IMR-90 (cell line): ENCODE measurements around the gene HUS1B. TPM values are rescaled to one million over a fixed set of nuclear protein-coding genes. Genes with fewer than 3 reads are reported as not detected.

Experiments used
- ATAC-seq: fragments of 200-7000 bp; cut with Tn5 transposase; 2 replicates; pipeline ENCODE4 v1.9.1; 2020; ENCODE audit warnings: low read depth, mild to moderate bottlenecking, moderate library complexity
- BruUV-seq: library from RNA; stranded (reverse); fragments of 400-500 nt; replicated peaks from 2 replicates; lab custom pipeline; 2021; lab: Mats Ljungman, UMichigan
- CTCF ChIA-PET: fragments of 300-600 bp; formaldehyde crosslinking; extraction: SDS; loops from one replicate; lab custom pipeline; 2021; ENCODE audit warnings: antibody characterized with exemption; lab: Yijun Ruan, JAX
- POLR2A ChIA-PET: fragments of 300-600 bp; sonication (Branson Sonifier 250); formaldehyde crosslinking; loops from one replicate; lab custom pipeline; 2022; ENCODE audit warnings: antibody characterized with exemption; ENCODE audit not compliant: unreplicated experiment; lab: Charles Lee
- DNase-seq: peaks from one replicate; pipeline ENCODE4 v3.0.0; 2013
- H2AFZ ChIP-seq: replicated peaks from 2 replicates; pipeline ENCODE3; 2013; ENCODE audit warnings: low read length, mild to moderate bottlenecking; ENCODE audit not compliant: poor library complexity
- H2AK5ac ChIP-seq: 2 replicates; pipeline ENCODE4 v1.6.1; 2013; ENCODE audit warnings: low read depth, low read length, inconsistent platforms
- H2AK9ac ChIP-seq: replicated peaks from 2 replicates; pipeline ENCODE3; 2013; ENCODE audit warnings: mild to moderate bottlenecking, low read depth, low read length, moderate library complexity; ENCODE audit not compliant: poor library complexity
- H2BK120ac ChIP-seq: 2 replicates; pipeline ENCODE4 v1.6.1; 2013; ENCODE audit warnings: low read depth, low read length, inconsistent platforms
- H2BK15ac ChIP-seq: 3 replicates; pipeline ENCODE4 v1.6.1; 2013; ENCODE audit warnings: low read depth, low read length, inconsistent platforms
- H2BK20ac ChIP-seq: 2 replicates; pipeline ENCODE4 v1.6.1; 2013; ENCODE audit warnings: low read depth, mild to moderate bottlenecking, inconsistent platforms, low read length, moderate library complexity
- H2BK5ac ChIP-seq: 2 replicates; pipeline ENCODE4 v1.6.1; 2013; ENCODE audit warnings: mild to moderate bottlenecking, low read depth, low read length, inconsistent platforms; ENCODE audit not compliant: poor library complexity, severe bottlenecking
- H3K14ac ChIP-seq: replicated peaks from 2 replicates; pipeline ENCODE4 v1.6.1; 2013; ENCODE audit warnings: low read depth, low read length, inconsistent platforms
- H3K18ac ChIP-seq: 2 replicates; pipeline ENCODE4 v1.6.1; 2013; ENCODE audit warnings: low read depth, low read length, control low read depth
- H3K23ac ChIP-seq: 2 replicates; pipeline ENCODE4 v1.6.1; 2013; ENCODE audit warnings: low read depth, low read length, inconsistent platforms
- H3K27ac ChIP-seq: 2 replicates; pipeline ENCODE4 v1.5.1; 2013; ENCODE audit warnings: mild to moderate bottlenecking, control low read depth, low read length; ENCODE audit not compliant: insufficient read depth
- H3K27me3 ChIP-seq: 2 replicates; pipeline ENCODE4 v1.6.1; 2013; ENCODE audit warnings: low read length; ENCODE audit not compliant: control insufficient read depth, insufficient read depth
- H3K36me3 ChIP-seq: 2 replicates; pipeline ENCODE4 v1.6.1; 2013; ENCODE audit warnings: low read length, mixed read lengths; ENCODE audit not compliant: control insufficient read depth, insufficient read depth
- H3K4ac ChIP-seq: 2 replicates; pipeline ENCODE4 v1.6.1; 2013; ENCODE audit warnings: low read depth, low read length, inconsistent platforms
- H3K4me1 ChIP-seq: 2 replicates; pipeline ENCODE4 v1.6.1; 2013; ENCODE audit warnings: low read length, mixed read lengths; ENCODE audit not compliant: control insufficient read depth, insufficient read depth
- H3K4me2 ChIP-seq: 2 replicates; pipeline ENCODE4 v1.6.1; 2013; ENCODE audit warnings: low read depth, mild to moderate bottlenecking, control low read depth, low read length, moderate library complexity
- H3K4me3 ChIP-seq: 2 replicates; pipeline ENCODE4 v1.5.1; 2013; ENCODE audit warnings: low read depth, mild to moderate bottlenecking, control low read depth, low read length, moderate library complexity; ENCODE audit not compliant: insufficient read depth
- H3K56ac ChIP-seq: 2 replicates; pipeline ENCODE4 v1.6.1; 2013; ENCODE audit warnings: low read length, inconsistent platforms; ENCODE audit not compliant: insufficient read depth; ENCODE audit errors: extremely low read depth
- H3K79me1 ChIP-seq, 2 experiments: 2 replicates each; pipeline ENCODE4 v1.6.1; 2013; ENCODE audit warnings: low read length in 2 of 2, inconsistent platforms in 1 of 2, low read depth in 1 of 2
- H3K9ac ChIP-seq: 2 replicates; pipeline ENCODE4 v1.6.1; 2013; ENCODE audit warnings: low read depth, low read length, control low read depth
- H3K9me1 ChIP-seq: 2 replicates; pipeline ENCODE4 v1.6.1; 2013; ENCODE audit warnings: low read length, inconsistent platforms; ENCODE audit not compliant: insufficient read depth
- H3K9me3 ChIP-seq: 2 replicates; pipeline ENCODE4 v1.6.1; 2013; ENCODE audit warnings: low read length; ENCODE audit not compliant: control insufficient read depth, insufficient read depth
- H4K20me1 ChIP-seq: 2 replicates; pipeline ENCODE4 v1.6.1; 2013; ENCODE audit warnings: low read length, inconsistent platforms; ENCODE audit not compliant: insufficient read depth
- H4K5ac ChIP-seq: 2 replicates; pipeline ENCODE4 v1.6.1; 2013; ENCODE audit warnings: mild to moderate bottlenecking, low read depth, low read length, control low read depth
- H4K8ac ChIP-seq, 2 experiments: 2 replicates each; pipeline ENCODE4 v1.6.1; 2013; ENCODE audit warnings: low read depth in 2 of 2, low read length in 2 of 2, control low read depth in 1 of 2, inconsistent platforms in 1 of 2
- H4K91ac ChIP-seq: 2 replicates; pipeline ENCODE4 v1.6.1; 2013; ENCODE audit warnings: low read depth, low read length, inconsistent platforms; ENCODE audit not compliant: insufficient read depth
- MAZ ChIP-seq: IDR thresholded peaks from 2 replicates; pipeline ENCODE4 v1.6.1; 2012; ENCODE audit warnings: low read depth, mild to moderate bottlenecking, low read length, improper control_type of control experiment, moderate library complexity, borderline replicate concordance
- WGBS, 2 experiments: methylation state at CpG; one replicate each; pipeline versions ENCODE4 v1.1.5 to v1.1.7; 2013; ENCODE audit warnings: missing lambda C conversion rate in 2 of 2; ENCODE audit not compliant: insufficient read length in 1 of 2; ENCODE audit errors: extremely low coverage in 2 of 2; 5-methylcytosine and 5-hydroxymethylcytosine counted together
- dilution Hi-C: fragments of 300-500 bp; cut with HindIII; formaldehyde crosslinking; loops from one replicate; pipeline ENCODE4 v1.14.3; 2018; ENCODE audit warnings: low sequenced_read_pairs; ENCODE audit not compliant: unreplicated experiment
- in situ Hi-C: fragments of 300-500 bp; cut with MboI; formaldehyde crosslinking; loops from 3 replicates; pipeline ENCODE4 v1.14.3; 2019; ENCODE audit warnings: low sequenced_read_pairs, inconsistent platforms, mixed read lengths
- intact Hi-C: fragments of 100-400 bp; cut with micrococcal nuclease; formaldehyde crosslinking; loops from 2 replicates; pipeline ENCODE4 v1.10.0; 2022
- polyA plus RNA-seq, 3 experiments: library from polyadenylated mRNA; depleted of rRNA; stranded (reverse); fragments of >200 nt; gene quantifications; 2 replicates each; pipeline ENCODE4 v1.2.3, GENCODE V29; 2012; ENCODE audit warnings: low replicate concordance in 1 of 3
- total RNA-seq: library from RNA; depleted of rRNA; stranded (reverse); fragments of >200 nt; gene quantifications from 2 replicates; pipeline ENCODE4 v1.2.3, GENCODE V29; 2012; rRNA removed

The HUS1B gene
- total and polyA plus RNA-seq, 2 of the 4 experiments (the other 2 are of a cell fraction), result 0.36 to 0.39 TPM

- Histone ChIP-seq H4K91ac (no peak overlapping the region), H3K79me1 (peaks cover 7 to 8% of the 10 kb centered on the region in 2 experiments; a peak in 3 of 4 replicates), H3K4me2 (no peak overlapping the region), H2AFZ (no peak overlapping the region), H4K5ac (no peak overlapping the region), H3K9me3 (no peaks in the 10 kb centered on the region), H3K36me3 (peaks cover 13% of the 10 kb centered on the region), H2BK20ac (no peak overlapping the region), H3K27me3 (no peaks in the 10 kb centered on the region), H3K4me3 (no peak overlapping the region), H2AK5ac (no peak overlapping the region), H2BK120ac (no peak overlapping the region), H3K4me1 (no peaks in the 10 kb centered on the region), H3K14ac (no peak overlapping the region), H3K4ac (no peak overlapping the region), H2AK9ac (no peak overlapping the region), H2BK15ac (no peak overlapping the region), H3K9me1 (peaks cover 3% of the 10 kb centered on the region; the same call in 1 of the 2 replicates), H2BK5ac (no peak overlapping the region), H3K56ac (no peak overlapping the region), H4K20me1 (no peaks in the 10 kb centered on the region), H4K8ac (no peak overlapping the region), H3K27ac (no peak overlapping the region), H3K18ac (no peak overlapping the region), H3K9ac (no peak overlapping the region), H3K23ac (no peak overlapping the region)
- dilution Hi-C loops (no loop called here), intact Hi-C loops (no loop called here), in situ Hi-C loops (no loop called here)
- TF ChIP-seq MAZ, result no peak
- BruUV-seq, result no TSS peak
- POLR2A ChIA-PET, result no interaction called here
- WGBS, 2 experiments, result no CpG with 5 or more reads among the region's 14 CpGs
- DNase-seq (no peak), ATAC-seq (no peak)
- CTCF ChIA-PET, result interaction anchor here (0.6 to 1.0 kb wide), 2 partner anchors 14 to 95 kb away, joined by 3 to 5 read pairs; no protein-coding TSS in a partner anchor
Measured at GRCh38 chr6:606829-607379, 50.0 kb downstream of the HUS1B start.

Other genes starting within 250 kb of the HUS1B start
- gene EXOC2, start 36.0 kb upstream of the HUS1B start, total RNA-seq, result 37.3 and 39.4 TPM in 2 replicates
- gene EXOC2, start 36.0 kb upstream of the HUS1B start, polyA plus RNA-seq (2012; rRNA removed), result 12.8 and 13.1 TPM in 2 replicates